Retinal pigment epithelial cell (primary cell): ENCODE measurements around the gene IKBKE.
A peak's percentile ranks its signal among the peaks of the same experiment; 100 is the strongest.

Source experiments
- DNase-seq: peaks from one replicate; pipeline ENCODE4 v3.0.0-alpha.2; 2010; ENCODE audit warnings: low read depth
- H3K4me3 ChIP-seq: 2 replicates; pipeline ENCODE4 v1.5.1; 2011; ENCODE audit warnings: mild to moderate bottlenecking, low read length, control low read depth, moderate library complexity
- CTCF ChIP-seq: conservative IDR thresholded peaks from 2 replicates; pipeline ENCODE4 v1.5.1; 2011; ENCODE audit warnings: low read depth, low read length, control low read depth, inconsistent platforms

IKBKE gene

GRCh38 chr1:206487970-206488369, 17.7 kb downstream of the IKBKE start:
- no peak overlapping the region for H3K4me3 ChIP-seq
- no peak for DNase-seq
- TF ChIP-seq CTCF: no peak

GRCh38 chr1:206488466-206488865, 18.2 kb downstream of the IKBKE start:
- H3K4me3 ChIP-seq: no peak overlapping the region
- DNase-seq: no peak
- no peak for TF ChIP-seq CTCF

GRCh38 chr1:206489980-206490770, 19.9 kb downstream of the IKBKE start:
- no peak overlapping the region for H3K4me3 ChIP-seq
- DNase-seq: no peak
- peak; percentile 99 for TF ChIP-seq CTCF

GRCh38 chr1:206490771-206491405, 20.6 kb downstream of the IKBKE start:
- DNase-seq: no peak
- TF ChIP-seq CTCF: no peak
- H3K4me3 ChIP-seq: no peak overlapping the region

- H3K4me3 ChIP-seq: no peak overlapping the region
- DNase-seq: no peak
- no peak for TF ChIP-seq CTCF
These were observed 21.3 kb downstream of the IKBKE start for GRCh38 chr1:206491616-206492015.

GRCh38 chr1:206492589-206492988, 22.3 kb downstream of the IKBKE start:
- DNase-seq: no peak
- TF ChIP-seq CTCF: no peak

GRCh38 chr1:206493279-206493678, 23.0 kb downstream of the IKBKE start:
- no peak overlapping the region for H3K4me3 ChIP-seq
- no peak for TF ChIP-seq CTCF
- no peak for DNase-seq

More at GRCh38 chr1:206492589-206492988, 22.3 kb downstream of the IKBKE start:
- no peak overlapping the region for H3K4me3 ChIP-seq
